H9 (cell line): ENCODE data around the gene LYPD1. TPM values are rescaled to one million over a fixed set of nuclear protein-coding genes. Genes with fewer than 3 reads are reported as not detected.
A peak's percentile ranks its signal among the peaks of the same experiment; 100 is the strongest.

Experiments
- DNase-seq: peaks from one replicate; pipeline ENCODE4 v3.0.0-alpha.2; 2017
- H2AFZ ChIP-seq: one replicate; pipeline ENCODE4 v1.6.1; 2013; ENCODE audit warnings: mild to moderate bottlenecking, low read length, control low read depth, moderate library complexity
- H2AK5ac ChIP-seq: 2 replicates; pipeline ENCODE4 v1.6.1; 2013; ENCODE audit warnings: low read length, control low read depth, mixed read lengths; ENCODE audit not compliant: insufficient read length
- H2BK120ac ChIP-seq: one replicate; pipeline ENCODE4 v1.6.1; 2013; ENCODE audit warnings: low read depth, mild to moderate bottlenecking, low read length, control low read depth, inconsistent platforms; ENCODE audit not compliant: poor library complexity, severe bottlenecking
- H2BK12ac ChIP-seq: 2 replicates; pipeline ENCODE4 v1.6.1; 2013; ENCODE audit warnings: low read length, control low read depth, mixed read lengths, low read depth; ENCODE audit not compliant: insufficient read length
- H2BK15ac ChIP-seq: 2 replicates; pipeline ENCODE4 v1.6.1; 2013; ENCODE audit warnings: low read depth, low read length, control low read depth
- H2BK20ac ChIP-seq: one replicate; pipeline ENCODE4 v1.6.1; 2013; ENCODE audit warnings: low read depth, mild to moderate bottlenecking, low read length, control low read depth, inconsistent platforms; ENCODE audit not compliant: poor library complexity, severe bottlenecking
- H2BK5ac ChIP-seq: 2 replicates; pipeline ENCODE4 v1.6.1; 2013; ENCODE audit warnings: low read length, control low read depth, mixed read lengths; ENCODE audit not compliant: insufficient read length
- H3K14ac ChIP-seq: 2 replicates; pipeline ENCODE4 v1.6.1; 2013; ENCODE audit warnings: low read length, control low read depth; ENCODE audit not compliant: insufficient read depth
- H3K18ac ChIP-seq: 2 replicates; pipeline ENCODE4 v1.6.1; 2013; ENCODE audit warnings: low read depth, mild to moderate bottlenecking, mixed read lengths, low read length, control low read depth; ENCODE audit not compliant: insufficient read length
- H3K23ac ChIP-seq: 2 replicates; pipeline ENCODE4 v1.6.1; 2013; ENCODE audit warnings: low read length, control low read depth, mixed read lengths, low read depth; ENCODE audit not compliant: insufficient read length
- H3K23me2 ChIP-seq: 2 replicates; pipeline ENCODE4 v1.6.1; 2013; ENCODE audit warnings: low read depth, mild to moderate bottlenecking, mixed read lengths, low read length, control low read depth; ENCODE audit not compliant: insufficient read length, poor library complexity, severe bottlenecking
- H3K27ac ChIP-seq: 2 replicates; pipeline ENCODE4 v1.5.1; 2013; ENCODE audit warnings: low read length, control low read depth, mixed read lengths, low read depth; ENCODE audit not compliant: insufficient read length
- H3K27me3 ChIP-seq: 2 replicates; pipeline ENCODE4 v1.6.1; 2013; ENCODE audit warnings: low read length, control low read depth, inconsistent platforms; ENCODE audit not compliant: insufficient read depth
- H3K4ac ChIP-seq: 2 replicates; pipeline ENCODE4 v1.6.1; 2013; ENCODE audit warnings: low read depth, mild to moderate bottlenecking, control low read depth, inconsistent platforms, low read length, moderate library complexity
- H3K4me1 ChIP-seq: 2 replicates; pipeline ENCODE4 v1.6.1; 2013; ENCODE audit warnings: low read length, control low read depth, inconsistent platforms; ENCODE audit not compliant: insufficient read depth
- H3K4me2 ChIP-seq: 2 replicates; pipeline ENCODE4 v1.6.1; 2013; ENCODE audit warnings: low read length, control low read depth, mixed read lengths; ENCODE audit not compliant: insufficient read length, insufficient read depth
- H3K56ac ChIP-seq: 2 replicates; pipeline ENCODE4 v1.6.1; 2013; ENCODE audit warnings: low read depth, mild to moderate bottlenecking, mixed read lengths, low read length, control low read depth; ENCODE audit not compliant: insufficient read length
- H3K79me1 ChIP-seq: 2 replicates; pipeline ENCODE4 v1.6.1; 2013; ENCODE audit warnings: low read depth, mild to moderate bottlenecking, moderate library complexity, low read length, control low read depth, inconsistent platforms; ENCODE audit not compliant: insufficient read depth, poor library complexity, severe bottlenecking
- H3K79me2 ChIP-seq: 2 replicates; pipeline ENCODE4 v1.6.1; 2013; ENCODE audit warnings: low read length, control low read depth, inconsistent platforms; ENCODE audit not compliant: insufficient read depth
- H3K9ac ChIP-seq: 2 replicates; pipeline ENCODE4 v1.6.1; 2013; ENCODE audit warnings: low read length, control low read depth, mixed read lengths; ENCODE audit not compliant: insufficient read length; ENCODE audit errors: extremely low read depth
- H3K9me3 ChIP-seq: one replicate; pipeline ENCODE4 v1.6.1; 2013; ENCODE audit warnings: low read depth, low read length, inconsistent platforms; ENCODE audit not compliant: control insufficient read depth
- H3T11ph ChIP-seq: one replicate; pipeline ENCODE4 v1.6.1; 2013; ENCODE audit warnings: mild to moderate bottlenecking, low read length, control low read depth, inconsistent platforms
- H4K20me1 ChIP-seq: one replicate; pipeline ENCODE4 v1.6.1; 2013; ENCODE audit not compliant: control insufficient read depth, insufficient read length, insufficient read depth
- H4K5ac ChIP-seq: 2 replicates; pipeline ENCODE4 v1.6.1; 2013; ENCODE audit warnings: low read depth, mild to moderate bottlenecking, mixed read lengths, low read length, control low read depth; ENCODE audit not compliant: insufficient read length
- H4K8ac ChIP-seq: replicated peaks from 2 replicates; pipeline ENCODE4 v1.6.1; 2013; ENCODE audit warnings: low read length, control low read depth, mixed read lengths, low read depth; ENCODE audit not compliant: insufficient read length
- H4K91ac ChIP-seq: 2 replicates; pipeline ENCODE4 v1.6.1; 2013; ENCODE audit warnings: low read depth, mild to moderate bottlenecking, moderate library complexity, mixed read lengths, low read length, control low read depth; ENCODE audit not compliant: insufficient read length
- H3K27ac Mint-ChIP-seq, 3 experiments: 2 replicates in 2 of 3; 3 replicates in 1 of 3; pipeline ENCODE4 v1.8.0; 2020 to 2021; ENCODE audit warnings: mixed read lengths in 3 of 3, mild to moderate bottlenecking in 1 of 3, moderate library complexity in 1 of 3
- H3K27me3 Mint-ChIP-seq: 2 replicates; pipeline ENCODE4 v1.8.0; 2021; ENCODE audit warnings: low read depth, mild to moderate bottlenecking, moderate library complexity, mixed read lengths
- H3K36me3 Mint-ChIP-seq, 3 experiments: 2 replicates in 2 of 3; 3 replicates in 1 of 3; pipeline ENCODE4 v1.8.0; 2020 to 2021; ENCODE audit warnings: low read depth in 3 of 3, mixed read lengths in 3 of 3; ENCODE audit not compliant: insufficient read depth in 1 of 3
- H3K4me1 Mint-ChIP-seq, 2 experiments: 2 replicates each; pipeline ENCODE4 v1.8.0; 2020; ENCODE audit warnings: mixed read lengths in 2 of 2
- H3K4me3 Mint-ChIP-seq, 2 experiments: 2 replicates in 1 of 2; 3 replicates in 1 of 2; pipeline ENCODE4 v1.8.0; 2020 to 2021; ENCODE audit warnings: mild to moderate bottlenecking in 2 of 2, mixed read lengths in 2 of 2, moderate library complexity in 1 of 2
- H3K9me3 Mint-ChIP-seq, 2 experiments: 2 replicates in 1 of 2; 3 replicates in 1 of 2; pipeline ENCODE4 v1.8.0; 2020; ENCODE audit warnings: mild to moderate bottlenecking in 2 of 2, mixed read lengths in 2 of 2, moderate library complexity in 1 of 2
- CTCF ChIP-seq: fragments of 200-600 bp; sonication (generic); conservative IDR thresholded peaks from 3 replicates; pipeline ENCODE4 v1.8.0; 2021; ENCODE audit warnings: antibody characterized with exemption, mild to moderate bottlenecking
- whole genome bisulfite sequencing: extraction: QIAGEN DNeasy Blood & Tissue Kit; methylation state at CpG from one replicate; pipeline ENCODE4 v1.1.7; 2013; ENCODE audit warnings: missing lambda C conversion rate, low lambda C conversion rate, mixed read lengths; ENCODE audit not compliant: insufficient read length; ENCODE audit errors: extremely low coverage; 5-methylcytosine and 5-hydroxymethylcytosine counted together
- total RNA-seq: library from RNA; stranded (reverse); gene quantifications from 2 replicates; pipeline ENCODE4 v1.2.1, GENCODE V29; 2021

LYPD1 gene
- total RNA-seq, 1 experiment from 2014 or later: 10.6 TPM

DNA sequence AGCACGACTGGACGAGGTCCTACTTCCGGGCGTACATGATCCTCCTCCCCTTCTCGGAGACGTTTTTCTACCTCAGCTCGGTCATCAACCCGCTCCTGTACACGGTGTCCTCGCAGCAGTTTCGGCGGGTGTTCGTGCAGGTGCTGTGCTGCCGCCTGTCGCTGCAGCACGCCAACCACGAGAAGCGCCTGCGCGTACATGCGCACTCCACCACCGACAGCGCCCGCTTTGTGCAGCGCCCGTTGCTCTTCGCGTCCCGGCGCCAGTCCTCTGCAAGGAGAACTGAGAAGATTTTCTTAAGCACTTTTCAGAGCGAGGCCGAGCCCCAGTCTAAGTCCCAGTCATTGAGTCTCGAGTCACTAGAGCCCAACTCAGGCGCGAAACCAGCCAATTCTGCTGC is 24.8 kb downstream of the LYPD1 start:
- Histone ChIP-seq H3T11ph (no peak overlapping the region), H2BK20ac (no peak overlapping the region), H2BK5ac (no peak overlapping the region), H4K8ac (no peak overlapping the region), H3K18ac (no peak overlapping the region), H3K27ac (no peak overlapping the region), H4K5ac (no peak overlapping the region), H4K91ac (no peak overlapping the region), H3K23ac (no peak overlapping the region), H3K23me2 (no peaks in the 10 kb centered on the region), H3K79me1 (no peaks in the 10 kb centered on the region), H2BK12ac (no peak overlapping the region), H3K9ac (no peak overlapping the region), H2AFZ (no peak overlapping the region), H3K79me2 (no peaks in the 10 kb centered on the region), H3K14ac (no peak overlapping the region), H2BK15ac (no peak overlapping the region), H3K4ac (no peak overlapping the region), H2BK120ac (no peak overlapping the region), H3K56ac (no peak overlapping the region), H2AK5ac (no peak overlapping the region), H3K4me2 (no peak overlapping the region), H3K9me3 (no peaks in the 10 kb centered on the region), H3K4me1 (no peaks in the 10 kb centered on the region), H4K20me1 (no peaks in the 10 kb centered on the region), H3K27me3 (no peaks in the 10 kb centered on the region)
- no peak for DNase-seq
- TF ChIP-seq CTCF: no peak
- Mint-ChIP-seq H3K27me3 (no peaks in the 10 kb centered on the region), H3K36me3 (peaks cover 0 to 1% (median 0%) of the 10 kb centered on the region in 3 experiments; a peak in 1 of 7 replicates), H3K4me3 (no peak overlapping the region), H3K27ac (peak overlapping the region in 1 of 3 experiments; percentile 71; a peak in 3 of 7 replicates), H3K9me3 (no peaks in the 10 kb centered on the region), H3K4me1 (peaks cover 12 to 26% of the 10 kb centered on the region in 2 experiments)
- WGBS: no CpG with 5 or more reads among the region's 35 CpGs
